Spleen (tissue), 11 donors: ENCODE data around the gene ALKBH7. TPM values are rescaled to one million over a fixed set of nuclear protein-coding genes. Genes with fewer than 3 reads are reported as not detected.

ENCODE experiments used
- DNase-seq: peaks from one replicate; pipeline ENCODE4 v3.0.0-alpha.2; 2020
- H3K27ac ChIP-seq, 8 donors: fragments of 200-600 bp; sonication (generic) in 7 of 8; 1 replicate in 4 of 8; 2 replicates in 4 of 8; pipeline versions ENCODE4 v1.5.0 to v1.8.0; 2016 to 2021; ENCODE audit warnings: inconsistent platforms in 4 of 8, mild to moderate bottlenecking in 4 of 8, moderate library complexity in 1 of 8
- H3K27me3 ChIP-seq, 7 donors: fragments of 200-600 bp; sonication (generic) in 6 of 7; replicated peaks in 1 of 7; 1 replicate in 4 of 7; 2 replicates in 3 of 7; pipeline versions ENCODE4 v1.5.0 to v1.8.0; 2016 to 2021; ENCODE audit warnings: inconsistent platforms in 3 of 7, mild to moderate bottlenecking in 1 of 7
- H3K36me3 ChIP-seq, 6 donors: fragments of 200-600 bp; sonication (generic) in 5 of 6; 1 replicate in 4 of 6; 2 replicates in 2 of 6; pipeline versions ENCODE4 v1.5.0 to v1.8.0; 2016 to 2021; ENCODE audit warnings: inconsistent platforms in 2 of 6
- H3K4me1 ChIP-seq, 6 donors: fragments of 200-600 bp; sonication (generic) in 5 of 6; 1 replicate in 3 of 6; 2 replicates in 3 of 6; pipeline versions ENCODE4 v1.5.0 to v1.8.0; 2016 to 2021; ENCODE audit warnings: inconsistent platforms in 3 of 6
- H3K4me3 ChIP-seq, 8 donors: fragments of 200-600 bp; sonication (generic) in 7 of 8; 1 replicate in 4 of 8; 2 replicates in 4 of 8; pipeline versions ENCODE4 v1.5.0 to v1.8.0; 2016 to 2021; ENCODE audit warnings: inconsistent platforms in 4 of 8, mild to moderate bottlenecking in 4 of 8, moderate library complexity in 2 of 8
- H3K9me3 ChIP-seq, 8 donors: fragments of 200-600 bp; sonication (generic) in 7 of 8; 1 replicate in 4 of 8; 2 replicates in 4 of 8; pipeline versions ENCODE4 v1.5.0 to v1.8.0; 2016 to 2021; ENCODE audit warnings: inconsistent platforms in 4 of 8
- POLR2A ChIP-seq, 3 donors: fragments of 450-650 bp; IDR thresholded peaks; one replicate each; pipeline ENCODE4 v1.5.1; 2017; ENCODE audit warnings: antibody characterized with exemption in 3 of 3, mild to moderate bottlenecking in 1 of 3
- POLR2AphosphoS5 ChIP-seq, 3 donors: sonication (generic); formaldehyde crosslinking; IDR thresholded peaks; one replicate each; pipeline ENCODE4 v1.5.1; 2017; ENCODE audit warnings: antibody characterized with exemption in 3 of 3
- WGBS, 5 donors: extraction: QIAGEN DNeasy Blood & Tissue Kit in 3 of 5; methylation state at CpG; one replicate each; pipeline versions ENCODE4 v1.1.5 to v1.1.7; 2013 to 2018; 5-methylcytosine and 5-hydroxymethylcytosine counted together
- intact Hi-C: fragments of 100-400 bp; cut with DNase I; formaldehyde crosslinking; loops from one replicate; pipeline ENCODE4 v1.15.0; 2023; ENCODE audit warnings: low total_unique reads
- polyA plus RNA-seq, 3 donors: library from polyadenylated mRNA; stranded (reverse); fragments of 200-250 nt; gene quantifications; one replicate each; pipeline ENCODE4 v1.2.1, GENCODE V29; 2013
- total RNA-seq, 7 donors: library from RNA; depleted of rRNA in 3 of 7; stranded (reverse); fragments of >200 nt in 3 of 7; fragmentation: NEBNext Ultra II Directional in 4 of 7; extraction: Animal tissue kit (Norgen Biotek cat#: 25700) in 4 of 7; gene quantifications; one replicate each; pipeline versions ENCODE4 v1.1.0 to v1.2.1, GENCODE V29; 2016 to 2021
- TF ChIP-seq, protein P1 (sequence below), 11 experiments: fragments of 200-600 bp in 7 of 11; fragments of 450-650 bp in 4 of 11; sonication (generic) in 4 of 11; IDR thresholded peaks in 8 of 11; conservative IDR thresholded peaks in 3 of 11; 1 replicate in 7 of 11; 2 replicates in 4 of 11; pipeline versions ENCODE4 v1.4.0 to v1.8.0; 2016 to 2021; ENCODE audit warnings: antibody characterized with exemption in 11 of 11, inconsistent platforms in 4 of 11, mild to moderate bottlenecking in 1 of 11
- donor health status: healthy with polysubstance abuse.
- donor health status: DM: no; HTN: no; CAD: no; lungs with moderate emphysema.
- donor health status: DM: no; HTN: no; CAD: no.
- donor health status: Bipolar disorder and iron deficiency.
- donor health status: healthy.
- donor health status: DM: no; HTN: no; CAD: no.
- donor health status: DM: yes; HTN: yes; CAD: no.

Gene ALKBH7
- total and polyA plus RNA-seq, 10 donors, result 35.5 to 80.3 (median 44.5) TPM

- Histone ChIP-seq H3K4me1 (no peaks in the 10 kb centered on the region), H3K9me3 (no peaks in the 10 kb centered on the region), H3K27me3 (peaks cover 0 to 3% (median 0%) of the 10 kb centered on the region in 7 donors), H3K27ac (no peak overlapping the region), H3K4me3 (no peak overlapping the region), H3K36me3 (no peaks in the 10 kb centered on the region)
- WGBS, 5 donors, result 81 to 89% (median 84%) methylated on average over 5 of the region's 5 CpGs
- DNase-seq, result no peak
- TF ChIP-seq, protein P1, sequence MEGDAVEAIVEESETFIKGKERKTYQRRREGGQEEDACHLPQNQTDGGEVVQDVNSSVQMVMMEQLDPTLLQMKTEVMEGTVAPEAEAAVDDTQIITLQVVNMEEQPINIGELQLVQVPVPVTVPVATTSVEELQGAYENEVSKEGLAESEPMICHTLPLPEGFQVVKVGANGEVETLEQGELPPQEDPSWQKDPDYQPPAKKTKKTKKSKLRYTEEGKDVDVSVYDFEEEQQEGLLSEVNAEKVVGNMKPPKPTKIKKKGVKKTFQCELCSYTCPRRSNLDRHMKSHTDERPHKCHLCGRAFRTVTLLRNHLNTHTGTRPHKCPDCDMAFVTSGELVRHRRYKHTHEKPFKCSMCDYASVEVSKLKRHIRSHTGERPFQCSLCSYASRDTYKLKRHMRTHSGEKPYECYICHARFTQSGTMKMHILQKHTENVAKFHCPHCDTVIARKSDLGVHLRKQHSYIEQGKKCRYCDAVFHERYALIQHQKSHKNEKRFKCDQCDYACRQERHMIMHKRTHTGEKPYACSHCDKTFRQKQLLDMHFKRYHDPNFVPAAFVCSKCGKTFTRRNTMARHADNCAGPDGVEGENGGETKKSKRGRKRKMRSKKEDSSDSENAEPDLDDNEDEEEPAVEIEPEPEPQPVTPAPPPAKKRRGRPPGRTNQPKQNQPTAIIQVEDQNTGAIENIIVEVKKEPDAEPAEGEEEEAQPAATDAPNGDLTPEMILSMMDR (IDR thresholded peaks at IDR 0.05 in 8 of 11, conservative IDR thresholded peaks at IDR 0.05 in 3 of 11), result no peak
- TF ChIP-seq POLR2A (IDR thresholded peaks at IDR 0.05) (no peak), POLR2AphosphoS5 (IDR thresholded peaks at IDR 0.05) (no peak)
- intact Hi-C loops, result no loop called here
Observed at GRCh38 chr19:6326815-6327214, 45.8 kb upstream of the ALKBH7 start.

GRCh38 chr19:6333439-6333838 is 39.2 kb upstream of the ALKBH7 start, which contains the start of gene ACER1:
Gene ACER1 (minus strand): TSS chr19:6333612. CDS start chr19:6333551, 61 bp downstream.
- Histone ChIP-seq H3K9me3 (no peaks in the 10 kb centered on the region), H3K4me3 (no peak within 1 kb of the TSS), H3K36me3 (no peaks in the 10 kb centered on the region), H3K27me3 (no peaks in the 10 kb centered on the region), H3K27ac (no peak within 1 kb of the TSS), H3K4me1 (no peaks in the 10 kb centered on the region)
- 74 to 91% (median 84%) methylated on average over 17 of the region's 17 CpGs for WGBS, 5 donors
- intact Hi-C loops, result no loop called here
- no peak for DNase-seq
- no peak for TF ChIP-seq POLR2A (IDR thresholded peaks at IDR 0.05)
- TF ChIP-seq, protein P1 (IDR thresholded peaks at IDR 0.05 in 8 of 11, conservative IDR thresholded peaks at IDR 0.05 in 3 of 11), result no peak
- TF ChIP-seq POLR2AphosphoS5 (IDR thresholded peaks at IDR 0.05), result no peak

GRCh38 chr19:6334490-6335285 is 37.9 kb upstream of the ALKBH7 start:
- Histone ChIP-seq H3K9me3 (peaks cover 0 to 5% (median 0%) of the 10 kb centered on the region in 8 donors), H3K4me3 (no peak overlapping the region), H3K36me3 (no peaks in the 10 kb centered on the region), H3K27me3 (no peaks in the 10 kb centered on the region), H3K27ac (no peak overlapping the region), H3K4me1 (no peaks in the 10 kb centered on the region)
- intact Hi-C loops, result no loop called here
- no peak for DNase-seq
- 87 to 96% (median 89%) methylated on average over 6 of the region's 6 CpGs for WGBS, 5 donors
- TF ChIP-seq POLR2AphosphoS5 (IDR thresholded peaks at IDR 0.05), result no peak
- TF ChIP-seq POLR2A (IDR thresholded peaks at IDR 0.05), result no peak
- TF ChIP-seq, protein P1 (IDR thresholded peaks at IDR 0.05 in 8 of 11, conservative IDR thresholded peaks at IDR 0.05 in 3 of 11), result no peak

DNA sequence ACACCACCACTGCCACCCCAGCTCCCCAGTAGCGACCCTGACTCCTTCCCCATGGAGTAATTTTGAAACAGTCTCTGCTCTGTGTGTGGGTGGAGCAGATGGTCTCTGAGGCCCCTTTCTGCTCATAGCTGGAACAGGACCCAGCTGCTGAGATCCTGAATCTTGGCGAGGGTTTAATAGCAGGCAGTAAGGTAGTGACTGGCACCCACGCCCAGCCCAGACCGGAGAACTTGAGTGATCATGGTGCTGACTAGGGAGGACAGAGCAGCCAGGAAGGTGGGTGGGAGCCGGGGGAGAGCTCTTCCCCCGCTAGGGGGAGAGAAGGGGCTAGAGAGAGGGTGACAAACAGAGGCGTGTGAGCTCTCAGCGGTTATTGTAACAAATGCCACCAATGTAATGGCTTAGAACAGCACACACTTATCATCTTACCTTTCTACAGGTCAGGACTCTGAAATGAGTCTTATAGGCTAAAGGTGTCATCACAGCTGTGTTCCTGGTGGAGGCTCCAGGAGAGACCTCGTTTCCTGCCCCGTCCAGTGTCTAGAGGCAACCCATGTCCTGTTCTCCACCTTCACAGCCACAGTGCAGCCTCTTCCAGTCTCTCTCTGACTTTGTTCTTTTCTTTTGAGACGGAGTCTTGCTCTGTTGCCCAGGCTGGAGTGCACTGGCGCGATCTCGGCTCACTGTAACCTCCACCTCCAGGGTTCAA is 31.9 kb upstream of the ALKBH7 start:
- intact Hi-C loops, result no loop called here
- Histone ChIP-seq H3K4me1 (no peaks in the 10 kb centered on the region), H3K36me3 (no peaks in the 10 kb centered on the region), H3K27ac (no peak overlapping the region), H3K27me3 (no peaks in the 10 kb centered on the region), H3K9me3 (peaks cover 0 to 5% (median 0%) of the 10 kb centered on the region in 8 donors), H3K4me3 (no peak overlapping the region)
- WGBS, 5 donors, result 58 to 70% (median 64%) methylated on average over 14 of the region's 14 CpGs
- DNase-seq, result no peak
- no peak for TF ChIP-seq POLR2AphosphoS5 (IDR thresholded peaks at IDR 0.05)
- no peak for TF ChIP-seq POLR2A (IDR thresholded peaks at IDR 0.05)
- TF ChIP-seq, protein P1 (IDR thresholded peaks at IDR 0.05 in 8 of 11, conservative IDR thresholded peaks at IDR 0.05 in 3 of 11), result no peak
